Neutrophil (primary cell): Measurements from ENCODE around the gene BNC2.

Experiments
- H3K27ac ChIP-seq: fragments of 200-600 bp; sonication (generic); 2 replicates; pipeline ENCODE4 v1.5.1; 2016; ENCODE audit warnings: mild to moderate bottlenecking, moderate library complexity
- H3K27me3 ChIP-seq: fragments of 200-600 bp; sonication (generic); 2 replicates; pipeline ENCODE4 v1.6.0; 2016; ENCODE audit warnings: mild to moderate bottlenecking
- H3K36me3 ChIP-seq: fragments of 200-600 bp; sonication (generic); 2 replicates; pipeline ENCODE4 v1.5.1; 2017
- H3K4me1 ChIP-seq, 2 experiments: fragments of 200-600 bp in 1 of 2; sonication (generic) in 1 of 2; 1 replicate in 1 of 2; 2 replicates in 1 of 2; pipeline versions ENCODE4 v1.5.1 to v1.6.1; 2013 to 2016; ENCODE audit warnings: low read depth in 1 of 2, low read length in 1 of 2, mild to moderate bottlenecking in 1 of 2, moderate library complexity in 1 of 2; ENCODE audit not compliant: control insufficient read depth in 1 of 2, insufficient read depth in 1 of 2
- H3K4me3 ChIP-seq, 2 experiments: fragments of 200-600 bp in 1 of 2; sonication (generic) in 1 of 2; 1 replicate in 1 of 2; 2 replicates in 1 of 2; pipeline ENCODE4 v1.5.1; 2013 to 2016; ENCODE audit warnings: low read depth in 1 of 2, low read length in 1 of 2, mild to moderate bottlenecking in 1 of 2, moderate library complexity in 1 of 2
- H3K9me3 ChIP-seq: fragments of 200-600 bp; sonication (generic); 2 replicates; pipeline ENCODE4 v1.5.1; 2016
- TF ChIP-seq, protein P1 (sequence below): fragments of 200-600 bp; sonication (generic); IDR thresholded peaks from 2 replicates; pipeline ENCODE4 v1.5.1; 2016; ENCODE audit warnings: antibody characterized with exemption

Gene BNC2

DNA sequence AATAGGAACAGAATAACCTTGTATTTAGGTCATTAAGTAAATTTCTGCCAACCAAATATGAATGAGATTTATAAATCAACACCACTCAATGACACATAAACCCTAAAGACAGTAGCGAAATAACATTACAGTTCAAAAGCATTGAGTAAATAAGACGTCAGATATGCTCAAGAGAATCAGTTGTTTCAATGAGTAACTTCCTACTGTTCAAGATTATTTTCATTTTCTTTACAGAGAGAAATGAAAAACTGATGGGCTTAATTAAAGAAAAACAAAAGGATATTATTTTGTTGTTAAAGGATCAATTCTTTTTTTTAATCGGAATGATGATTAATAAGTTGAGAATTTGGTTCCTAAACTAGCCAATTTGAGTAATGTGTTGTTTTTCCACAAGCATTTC, 150.1 kb downstream of the BNC2 start:
- Histone ChIP-seq H3K27me3 (peaks cover 32% of the 10 kb centered on the region), H3K27ac (no peak overlapping the region), H3K9me3 (no peaks in the 10 kb centered on the region), H3K4me3 (no peak overlapping the region), H3K4me1 (no peaks in the 10 kb centered on the region), H3K36me3 (no peaks in the 10 kb centered on the region)
- TF ChIP-seq, protein P1, sequence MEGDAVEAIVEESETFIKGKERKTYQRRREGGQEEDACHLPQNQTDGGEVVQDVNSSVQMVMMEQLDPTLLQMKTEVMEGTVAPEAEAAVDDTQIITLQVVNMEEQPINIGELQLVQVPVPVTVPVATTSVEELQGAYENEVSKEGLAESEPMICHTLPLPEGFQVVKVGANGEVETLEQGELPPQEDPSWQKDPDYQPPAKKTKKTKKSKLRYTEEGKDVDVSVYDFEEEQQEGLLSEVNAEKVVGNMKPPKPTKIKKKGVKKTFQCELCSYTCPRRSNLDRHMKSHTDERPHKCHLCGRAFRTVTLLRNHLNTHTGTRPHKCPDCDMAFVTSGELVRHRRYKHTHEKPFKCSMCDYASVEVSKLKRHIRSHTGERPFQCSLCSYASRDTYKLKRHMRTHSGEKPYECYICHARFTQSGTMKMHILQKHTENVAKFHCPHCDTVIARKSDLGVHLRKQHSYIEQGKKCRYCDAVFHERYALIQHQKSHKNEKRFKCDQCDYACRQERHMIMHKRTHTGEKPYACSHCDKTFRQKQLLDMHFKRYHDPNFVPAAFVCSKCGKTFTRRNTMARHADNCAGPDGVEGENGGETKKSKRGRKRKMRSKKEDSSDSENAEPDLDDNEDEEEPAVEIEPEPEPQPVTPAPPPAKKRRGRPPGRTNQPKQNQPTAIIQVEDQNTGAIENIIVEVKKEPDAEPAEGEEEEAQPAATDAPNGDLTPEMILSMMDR: no peak

DNA sequence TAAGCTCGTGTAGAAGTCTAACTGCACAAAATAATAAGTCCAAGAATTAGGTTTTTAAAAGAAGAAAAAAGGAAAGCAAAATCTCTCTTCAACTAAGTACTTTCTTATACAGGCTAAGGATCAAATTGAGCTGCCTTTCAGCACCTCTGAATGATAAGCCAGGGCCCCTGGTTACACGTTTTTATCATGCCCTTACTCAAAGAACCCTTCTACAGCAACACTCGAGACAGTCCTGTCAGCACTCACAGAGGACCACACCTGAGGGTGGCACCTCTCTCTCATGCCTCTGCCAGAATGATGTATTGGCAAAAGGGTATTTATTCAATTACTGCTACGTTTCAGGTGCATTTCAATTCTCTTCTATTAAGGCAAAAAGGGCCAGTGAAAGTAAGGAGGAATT, 150.5 kb downstream of the BNC2 start:
- Histone ChIP-seq H3K27me3 (peaks cover 27% of the 10 kb centered on the region), H3K4me3 (no peak overlapping the region), H3K9me3 (no peaks in the 10 kb centered on the region), H3K27ac (no peak overlapping the region), H3K36me3 (no peaks in the 10 kb centered on the region), H3K4me1 (no peaks in the 10 kb centered on the region)
- TF ChIP-seq, protein P1: no peak

DNA sequence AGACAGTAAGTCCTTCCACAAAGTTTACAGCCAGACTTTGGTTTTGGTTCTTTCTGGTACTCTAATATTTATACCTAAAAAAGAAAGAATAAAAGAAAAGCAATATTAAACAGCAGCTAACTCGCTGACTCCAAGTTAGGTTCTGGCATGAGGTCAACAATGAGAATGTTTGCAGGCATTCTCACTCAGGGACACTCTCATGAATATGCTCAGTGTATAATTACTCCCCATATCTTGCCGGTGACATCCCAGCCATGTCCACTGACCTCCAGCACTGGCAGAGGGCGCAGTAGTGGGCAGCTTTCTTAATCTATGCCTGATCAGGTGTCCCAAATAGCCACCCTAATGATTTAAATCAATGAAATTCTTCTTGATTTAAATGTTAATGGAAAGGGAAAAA, 151.5 kb downstream of the BNC2 start:
- Histone ChIP-seq H3K27ac (no peak overlapping the region), H3K9me3 (no peaks in the 10 kb centered on the region), H3K4me1 (no peaks in the 10 kb centered on the region), H3K27me3 (peaks cover 18% of the 10 kb centered on the region), H3K36me3 (no peaks in the 10 kb centered on the region), H3K4me3 (no peak overlapping the region)
- TF ChIP-seq, protein P1: no peak

DNA sequence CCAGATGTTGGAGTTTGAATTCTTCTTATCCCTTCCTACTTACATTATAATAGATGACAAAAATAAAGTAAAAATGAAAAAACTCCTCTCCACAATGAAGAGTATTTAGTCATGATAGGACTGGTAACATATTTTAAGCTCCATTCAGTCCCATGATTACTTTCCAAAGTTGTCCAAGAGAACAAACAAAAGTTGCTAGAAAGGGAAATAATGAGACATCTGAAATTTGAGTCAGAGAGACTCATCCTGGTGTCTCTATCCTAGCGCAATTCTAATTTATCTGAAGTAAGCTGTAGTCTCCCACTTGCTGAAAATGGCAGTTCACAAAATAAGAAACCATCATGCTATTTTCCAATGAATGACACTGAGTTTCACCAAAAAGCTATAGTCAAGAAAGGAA, 152.2 kb downstream of the BNC2 start:
- H3K27me3 ChIP-seq: peaks cover 13% of the 10 kb centered on the region
- no peak overlapping the region for H3K27ac ChIP-seq
- H3K36me3 ChIP-seq: no peaks in the 10 kb centered on the region
- H3K4me3 ChIP-seq: no peak overlapping the region
- no peaks in the 10 kb centered on the region for H3K4me1 ChIP-seq
- H3K9me3 ChIP-seq: no peaks in the 10 kb centered on the region
- TF ChIP-seq, protein P1: no peak

DNA sequence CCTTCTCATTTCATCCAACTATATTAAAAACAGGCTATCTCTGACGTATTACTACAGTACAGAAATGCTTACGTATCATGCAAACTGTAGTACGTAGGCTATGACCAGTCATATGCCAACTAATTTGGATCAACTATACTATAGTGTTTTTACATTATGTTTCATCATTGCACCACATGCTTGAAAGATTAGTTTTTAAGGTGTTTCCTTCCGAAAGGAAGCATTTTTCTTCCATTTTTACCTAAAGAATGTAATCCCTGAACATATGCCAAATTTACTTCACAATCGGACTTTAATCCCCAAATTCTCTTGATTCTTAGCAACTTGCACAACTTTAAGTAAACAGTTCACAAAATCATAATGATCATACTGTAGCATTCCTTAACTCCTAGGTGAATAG, 153.9 kb downstream of the BNC2 start:
- H3K4me1 ChIP-seq: no peaks in the 10 kb centered on the region
- no peak overlapping the region for H3K4me3 ChIP-seq
- no peaks in the 10 kb centered on the region for H3K36me3 ChIP-seq
- no peak overlapping the region for H3K27ac ChIP-seq
- no peaks in the 10 kb centered on the region for H3K27me3 ChIP-seq
- TF ChIP-seq, protein P1: no peak
- H3K9me3 ChIP-seq: no peaks in the 10 kb centered on the region

DNA sequence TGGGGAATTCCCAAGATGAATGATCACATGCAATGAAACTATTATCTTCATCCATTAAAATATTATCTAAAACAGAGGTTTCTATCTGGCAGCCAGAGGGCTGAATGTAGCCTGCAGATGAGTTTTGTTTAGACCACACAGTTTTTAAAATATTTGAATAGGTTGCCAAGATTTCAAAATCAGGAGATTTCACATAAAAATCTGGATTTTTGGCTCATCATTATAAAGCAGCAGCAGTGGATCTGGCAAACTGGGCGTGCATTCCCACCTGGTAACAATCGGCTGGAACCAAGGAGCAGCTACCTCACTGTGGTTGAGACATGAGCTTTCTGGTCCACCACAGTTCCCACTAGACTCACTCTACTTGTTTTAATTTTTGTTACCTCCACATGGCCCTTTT, 155.1 kb downstream of the BNC2 start:
- H3K27me3 ChIP-seq: no peaks in the 10 kb centered on the region
- no peaks in the 10 kb centered on the region for H3K4me1 ChIP-seq
- no peaks in the 10 kb centered on the region for H3K36me3 ChIP-seq
- no peaks in the 10 kb centered on the region for H3K9me3 ChIP-seq
- H3K4me3 ChIP-seq: no peak overlapping the region
- TF ChIP-seq, protein P1: no peak
- H3K27ac ChIP-seq: no peak overlapping the region
